ENCODE measurements around the gene RAPGEF5.

DNA sequence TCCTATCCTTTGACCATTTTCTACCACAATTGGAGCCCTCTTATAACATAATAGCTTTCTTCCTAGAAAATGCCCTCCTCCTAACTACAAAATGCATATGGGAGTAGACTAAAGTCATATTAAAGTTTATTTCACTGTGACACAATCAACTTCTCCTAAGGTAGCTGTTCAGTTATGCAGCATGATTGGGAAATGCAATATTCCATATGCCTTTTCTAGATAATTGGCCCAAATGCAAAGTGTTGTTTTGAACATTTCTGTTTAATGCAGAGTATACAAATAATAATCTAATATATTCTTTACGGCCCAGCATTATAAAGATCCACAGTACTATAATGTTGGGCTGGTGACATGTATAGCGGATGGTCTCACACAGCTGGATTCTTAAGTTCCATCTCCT is 205.1 kb downstream of the RAPGEF5 start:
- TF ChIP-seq POLR2A (IDR thresholded peaks at IDR 0.05): no peak
- TF ChIP-seq, protein P1, sequence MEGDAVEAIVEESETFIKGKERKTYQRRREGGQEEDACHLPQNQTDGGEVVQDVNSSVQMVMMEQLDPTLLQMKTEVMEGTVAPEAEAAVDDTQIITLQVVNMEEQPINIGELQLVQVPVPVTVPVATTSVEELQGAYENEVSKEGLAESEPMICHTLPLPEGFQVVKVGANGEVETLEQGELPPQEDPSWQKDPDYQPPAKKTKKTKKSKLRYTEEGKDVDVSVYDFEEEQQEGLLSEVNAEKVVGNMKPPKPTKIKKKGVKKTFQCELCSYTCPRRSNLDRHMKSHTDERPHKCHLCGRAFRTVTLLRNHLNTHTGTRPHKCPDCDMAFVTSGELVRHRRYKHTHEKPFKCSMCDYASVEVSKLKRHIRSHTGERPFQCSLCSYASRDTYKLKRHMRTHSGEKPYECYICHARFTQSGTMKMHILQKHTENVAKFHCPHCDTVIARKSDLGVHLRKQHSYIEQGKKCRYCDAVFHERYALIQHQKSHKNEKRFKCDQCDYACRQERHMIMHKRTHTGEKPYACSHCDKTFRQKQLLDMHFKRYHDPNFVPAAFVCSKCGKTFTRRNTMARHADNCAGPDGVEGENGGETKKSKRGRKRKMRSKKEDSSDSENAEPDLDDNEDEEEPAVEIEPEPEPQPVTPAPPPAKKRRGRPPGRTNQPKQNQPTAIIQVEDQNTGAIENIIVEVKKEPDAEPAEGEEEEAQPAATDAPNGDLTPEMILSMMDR (IDR thresholded peaks at IDR 0.05): no peak

Measured in thyroid gland (tissue), 4 donors.